Measurements from ENCODE around the gene TRPC1.

The TRPC1 gene

DNA sequence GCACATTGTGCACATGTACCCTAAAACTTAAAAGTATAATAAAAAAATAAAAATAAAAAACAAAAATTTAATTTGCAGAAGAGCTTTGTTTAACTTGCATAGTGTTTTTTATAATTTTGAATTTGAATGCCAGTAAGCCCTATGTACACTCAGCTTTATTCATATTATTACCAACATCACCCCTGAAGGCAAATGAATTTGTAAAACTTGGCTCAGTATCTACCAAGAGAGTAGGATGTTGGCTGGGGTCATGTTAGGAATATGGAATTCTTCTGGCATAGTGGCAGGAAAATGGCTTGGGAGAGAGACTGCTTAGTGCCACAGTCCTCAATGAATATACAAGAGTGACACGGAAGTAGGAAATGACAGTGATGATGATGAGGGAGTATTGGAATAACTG, 30.7 kb downstream of the TRPC1 start:
- DNase-seq: no peak

DNA sequence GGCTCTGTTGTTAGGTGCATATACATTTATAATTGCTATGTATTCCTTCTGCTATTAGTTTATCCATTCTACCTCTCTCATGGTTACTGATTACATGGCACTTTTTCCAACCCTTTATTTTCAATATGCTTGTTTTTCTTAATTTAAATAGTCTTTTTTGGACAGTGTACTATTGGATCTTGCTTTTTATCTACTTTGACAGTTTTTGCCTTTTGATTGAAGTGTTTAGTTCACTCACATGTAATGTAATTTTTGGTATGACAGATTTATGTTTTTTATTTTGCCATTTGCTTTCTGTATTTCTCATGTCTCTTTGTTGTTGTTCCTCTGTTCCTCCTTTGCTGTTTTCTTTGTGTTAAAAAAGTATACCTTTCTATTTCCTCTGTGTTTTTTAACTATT, 44.5 kb downstream of the TRPC1 start:
- no peak for DNase-seq

DNA sequence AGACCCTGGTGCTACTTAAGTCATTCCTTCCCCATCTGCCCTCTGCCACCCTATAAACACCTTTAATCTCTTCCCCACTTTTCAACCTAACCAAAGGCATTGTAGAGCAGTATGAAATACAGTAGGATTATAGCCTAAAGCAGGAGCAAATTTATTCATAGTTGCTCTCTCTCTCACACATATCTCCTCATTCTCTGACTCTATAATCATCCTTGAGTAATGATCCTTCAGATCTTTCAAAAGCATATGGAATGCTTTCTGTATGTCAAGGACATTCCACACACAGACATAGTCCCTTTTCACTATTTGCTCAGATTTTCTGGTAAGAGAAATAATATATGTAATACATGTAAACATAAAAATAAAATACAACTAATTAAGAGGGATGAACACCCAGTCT, 54.1 kb downstream of the TRPC1 start:
- DNase-seq: no peak

DNA sequence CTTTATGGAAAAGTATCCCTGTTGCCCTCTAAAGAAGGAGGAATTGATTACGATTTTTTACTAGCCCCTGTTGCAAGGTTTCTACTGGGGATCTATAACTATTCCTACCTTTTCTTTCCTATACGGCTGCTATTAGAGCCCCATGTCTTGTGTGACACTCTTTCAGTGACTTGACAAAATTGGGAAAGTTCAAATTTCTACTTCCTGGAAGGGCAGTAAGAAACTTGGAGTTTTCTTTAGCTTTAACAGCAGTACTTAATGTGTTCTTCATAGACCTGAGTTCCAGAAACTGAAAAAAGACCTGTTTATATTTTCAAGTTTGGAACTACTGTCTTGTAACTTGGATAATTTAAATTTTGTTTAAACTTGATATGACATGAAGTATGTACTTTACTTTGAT, 54.7 kb downstream of the TRPC1 start:
- no peak for DNase-seq

DNA sequence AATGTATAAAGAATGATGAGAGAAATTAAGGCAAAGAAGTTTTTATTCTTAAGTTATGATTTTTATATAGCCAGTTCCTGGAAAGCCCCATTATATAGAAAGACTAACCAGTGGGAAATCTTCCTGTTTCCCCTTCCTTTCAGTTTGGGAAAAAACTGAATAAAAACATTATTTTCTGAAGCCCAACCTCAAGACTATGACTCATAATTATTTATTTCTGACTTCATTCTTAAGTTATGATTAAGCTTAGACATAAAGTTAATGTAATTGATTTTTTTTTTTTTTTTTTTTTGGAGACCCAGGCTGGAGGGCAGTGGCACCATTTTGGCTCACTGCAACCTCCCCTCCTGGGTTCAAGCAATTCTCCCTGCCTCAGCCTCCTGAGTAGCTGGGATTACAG, 55.8 kb downstream of the TRPC1 start:
- no peak for DNase-seq

DNA sequence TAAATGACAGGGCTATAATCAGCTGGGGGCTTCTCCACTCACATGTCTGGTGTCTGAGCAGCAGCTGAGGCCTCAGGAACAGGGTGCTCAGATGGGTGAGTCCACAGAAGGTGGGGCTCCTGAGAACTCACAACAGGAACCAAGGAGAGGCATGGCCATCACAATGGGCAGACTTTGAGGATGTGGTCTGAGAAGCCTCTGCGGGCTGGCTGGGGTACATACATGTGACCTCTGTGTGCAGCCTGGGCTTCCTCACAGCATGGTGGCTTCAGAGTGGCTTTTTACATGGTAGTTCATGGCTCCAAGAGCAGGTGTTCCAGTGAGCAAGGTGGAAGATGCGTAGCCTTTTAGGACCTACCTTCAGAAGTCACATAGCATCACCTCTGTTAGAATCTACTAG, 58.8 kb downstream of the TRPC1 start:
- DNase-seq: no peak

DNA sequence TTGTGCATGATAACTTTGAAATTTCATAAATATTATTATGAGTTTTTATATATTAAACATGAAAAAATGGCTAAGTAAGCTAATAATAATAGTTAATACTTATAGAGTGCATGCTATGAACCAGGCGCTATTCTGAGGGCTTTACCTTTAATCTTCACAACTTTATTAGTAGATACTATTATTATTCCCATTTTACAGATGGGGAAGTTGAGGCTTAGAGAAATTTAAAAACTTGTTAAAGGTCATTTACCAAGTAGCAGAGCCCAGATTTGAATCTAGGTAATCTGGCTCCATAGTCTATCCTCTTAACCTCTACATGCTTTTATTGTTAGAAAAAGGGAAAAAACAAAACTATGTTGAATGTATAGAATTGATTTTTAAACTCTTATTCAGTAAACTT, 60.4 kb downstream of the TRPC1 start:
- DNase-seq: no peak

DNA sequence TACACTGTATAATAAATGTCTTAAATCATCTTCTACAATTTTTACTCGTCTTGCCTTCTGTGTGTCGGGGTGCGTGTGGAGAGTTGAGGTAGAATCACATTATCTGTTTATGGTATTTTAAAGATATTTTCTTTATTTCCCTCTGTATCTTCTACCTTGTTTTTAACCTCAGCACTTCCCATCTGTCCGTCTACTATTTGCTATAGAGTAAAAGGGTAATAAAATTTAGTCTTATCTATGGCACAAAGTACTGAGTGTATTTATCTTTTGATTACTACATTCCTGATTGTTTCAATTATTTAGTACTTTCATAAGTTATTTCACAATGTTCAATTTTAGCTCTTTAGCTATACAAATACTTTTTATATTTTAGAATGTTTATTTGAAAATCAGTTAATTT, 62.2 kb downstream of the TRPC1 start:
- no peak for DNase-seq

DNA sequence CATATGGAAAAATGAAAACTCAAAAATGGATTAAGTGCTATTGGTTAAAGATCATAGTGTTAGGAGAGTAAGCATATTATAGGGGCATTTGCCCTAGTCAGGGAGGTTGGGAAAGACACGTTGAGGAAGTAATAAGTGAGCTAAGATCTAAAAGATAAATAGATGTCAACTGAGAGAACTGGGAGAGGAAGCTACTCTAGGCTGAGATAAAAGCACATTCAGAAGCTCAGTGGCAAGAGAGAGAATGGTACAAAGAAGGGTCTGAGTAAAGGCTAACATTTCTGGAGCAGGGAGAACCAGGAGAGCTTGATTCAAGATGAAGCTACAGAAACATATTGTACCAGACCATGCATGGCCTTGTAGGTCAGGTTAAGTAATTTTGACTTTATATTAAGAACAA, 63.9 kb downstream of the TRPC1 start:
- DNase-seq: no peak

DNA sequence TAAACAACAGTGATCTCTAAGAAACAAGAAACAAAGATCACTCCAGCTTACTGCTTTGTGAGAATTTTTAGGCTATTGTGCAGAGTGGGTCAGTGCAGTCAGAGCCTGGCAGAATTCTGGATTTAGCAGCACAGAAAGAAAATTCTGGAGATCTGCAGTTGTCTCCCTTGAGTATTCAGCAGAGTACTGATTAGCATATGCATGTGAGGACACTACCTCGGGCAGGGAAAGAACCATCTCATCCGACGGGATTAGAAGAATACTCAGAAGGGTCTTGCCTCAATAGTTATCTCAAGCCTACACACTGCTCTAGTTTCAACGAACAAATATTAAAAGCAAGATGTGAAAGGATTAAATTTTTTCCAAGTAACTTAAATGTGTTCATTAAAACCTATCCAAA, 70.7 kb downstream of the TRPC1 start:
- no peak for DNase-seq

DNA sequence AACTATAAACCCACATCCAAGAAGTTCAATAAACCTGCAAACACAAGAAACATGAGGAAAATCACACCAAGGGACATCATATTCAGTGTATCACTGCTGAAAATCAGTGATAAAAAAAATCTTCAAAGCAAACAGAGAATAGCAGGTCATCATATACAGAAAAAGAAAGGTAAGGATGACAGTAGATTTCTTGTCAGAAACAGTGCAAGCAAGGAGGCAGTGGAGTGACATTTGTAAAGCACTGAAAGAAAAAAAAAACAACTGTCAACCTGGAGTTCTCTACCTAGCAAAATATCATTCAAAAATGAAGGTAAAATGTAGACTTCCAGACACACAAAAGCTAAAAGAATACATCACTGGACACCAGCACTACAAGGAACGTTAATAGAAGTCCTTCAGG, 71.5 kb downstream of the TRPC1 start:
- DNase-seq: no peak

DNA sequence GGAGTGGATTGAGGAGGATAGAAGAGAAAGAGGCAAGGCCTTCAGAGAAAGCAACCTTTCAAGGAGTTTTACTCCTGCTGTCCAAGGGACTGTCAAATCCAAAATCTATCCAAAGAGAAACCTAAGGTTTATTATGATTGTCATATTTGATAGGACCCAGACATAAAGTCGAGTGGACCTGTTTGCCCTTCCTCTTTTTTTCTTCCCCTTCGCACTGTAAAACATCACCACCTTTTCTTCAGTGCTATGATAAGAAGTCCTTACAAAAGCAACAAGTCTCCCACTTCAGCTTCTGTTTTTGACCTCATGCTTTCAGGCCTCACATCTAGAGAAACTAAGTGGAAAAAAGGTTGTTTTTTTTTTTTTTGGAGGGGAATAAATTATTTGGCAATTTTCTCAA, 73.0 kb downstream of the TRPC1 start:
- no peak for DNase-seq

DNA sequence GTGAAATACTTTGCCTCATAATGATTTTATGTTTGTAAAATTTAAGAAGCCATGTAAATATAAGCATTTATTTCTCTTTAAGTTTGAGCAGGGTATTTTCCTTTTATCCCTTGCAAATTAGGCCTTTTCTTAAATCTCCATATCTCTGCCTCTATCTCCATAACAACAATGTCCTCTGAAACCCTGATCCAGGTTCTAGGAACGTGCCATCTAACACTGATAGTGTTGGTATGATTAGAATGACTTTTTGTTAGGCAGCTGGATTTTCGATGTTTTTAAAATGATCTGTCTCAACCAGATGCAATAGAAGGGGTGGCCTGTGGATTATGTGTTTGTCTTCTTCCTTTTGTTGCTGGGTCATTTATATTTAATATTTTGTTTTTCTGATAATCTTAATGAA, 77.9 kb downstream of the TRPC1 start:
- DNase-seq: no peak

DNA sequence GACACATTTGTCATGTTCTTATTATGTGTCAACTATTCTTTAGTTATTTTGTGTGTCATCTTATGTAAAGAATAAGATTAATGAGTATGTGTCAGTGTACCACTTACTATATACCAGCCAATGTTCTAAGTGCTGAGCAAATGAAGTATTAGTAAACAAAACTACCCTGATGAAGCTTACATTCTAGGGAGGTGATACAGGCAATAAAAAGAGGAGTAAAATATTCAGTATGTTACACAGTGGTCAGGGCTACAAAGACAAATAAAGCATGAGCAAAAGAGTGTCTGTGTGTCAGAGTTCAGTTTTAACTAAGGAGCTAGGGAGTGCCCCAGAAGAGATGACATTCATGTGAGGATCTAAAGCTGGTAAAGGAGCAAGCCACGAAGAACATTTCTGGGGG, 79.1 kb downstream of the TRPC1 start:
- no peak for DNase-seq

DNA sequence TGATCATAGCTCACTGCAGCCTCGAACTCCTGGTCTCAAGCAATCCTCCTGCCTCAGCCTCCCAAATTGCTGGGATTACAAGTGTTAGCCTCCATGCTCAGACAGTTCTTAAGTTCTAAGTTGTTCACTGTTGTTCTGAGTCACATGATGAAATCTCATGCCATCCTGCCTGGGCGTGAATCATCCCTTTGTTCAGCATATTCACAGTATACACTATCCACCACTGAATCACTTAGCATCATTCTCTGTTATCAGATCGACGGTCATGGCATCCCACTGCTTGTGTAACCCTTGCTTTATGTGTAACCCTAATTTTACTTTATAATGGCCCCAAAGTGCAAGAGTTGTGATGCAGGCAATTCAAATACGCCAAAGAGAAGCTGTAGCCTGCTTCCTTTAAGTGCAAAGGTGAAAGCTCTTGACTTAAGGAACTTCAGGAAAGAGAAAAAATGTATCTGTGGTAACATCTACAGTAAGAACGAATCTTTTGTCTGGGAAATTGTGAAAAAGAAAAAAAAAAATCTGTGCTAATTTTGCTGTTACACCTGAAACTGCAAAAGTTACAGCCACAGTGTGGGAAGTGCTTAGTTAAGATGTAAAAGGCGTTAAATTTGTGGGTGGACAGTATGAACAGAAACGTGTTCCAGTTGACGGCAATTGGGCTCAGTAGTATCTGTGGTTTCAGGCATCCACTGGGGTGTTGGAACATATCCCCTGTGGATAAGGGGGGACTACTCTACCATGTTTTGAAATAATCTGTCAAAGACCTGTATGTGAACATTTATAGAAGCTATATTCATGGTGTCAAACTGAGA, 84.5 kb downstream of the TRPC1 start:
- DNase-seq: no peak

DNA sequence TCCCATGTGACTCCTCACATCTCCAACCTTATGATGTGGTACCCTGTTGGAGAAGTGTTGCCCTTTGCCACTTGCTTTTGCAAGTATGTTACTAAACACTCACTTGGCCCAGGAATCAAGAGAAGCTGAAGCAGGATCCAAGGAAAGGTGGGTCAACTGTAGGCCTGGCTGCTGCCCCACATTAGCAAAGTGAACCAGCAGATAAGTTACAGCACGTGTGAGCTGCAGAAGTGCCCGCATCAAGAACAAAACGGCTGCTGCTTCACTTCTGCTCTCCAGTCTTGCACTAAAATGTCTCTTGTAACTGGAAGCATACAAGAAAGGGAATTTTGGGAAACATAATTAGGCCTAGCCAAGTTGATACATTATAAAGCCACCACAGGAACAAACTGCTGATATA, 85.4 kb downstream of the TRPC1 start:
- no peak for DNase-seq

DNA sequence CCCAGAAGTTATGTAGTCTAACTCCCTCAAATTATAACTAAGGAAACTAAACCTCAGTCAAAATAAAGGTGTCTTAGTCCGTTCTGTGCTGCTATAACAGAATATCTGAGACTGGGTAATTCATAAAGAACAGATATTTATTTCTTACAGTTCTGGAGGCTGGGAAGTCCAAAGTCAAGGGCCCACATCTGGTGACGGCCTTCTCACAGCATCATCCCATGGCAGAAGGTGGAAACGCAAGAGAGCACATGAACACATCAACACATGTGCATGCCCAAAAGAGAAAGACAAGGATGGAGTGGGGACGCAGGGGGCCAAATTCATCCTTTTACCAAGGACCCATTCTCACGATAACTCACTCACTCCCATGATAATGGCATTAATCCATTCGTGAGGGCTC, 92.0 kb downstream of the TRPC1 start:
- DNase-seq: no peak

DNA sequence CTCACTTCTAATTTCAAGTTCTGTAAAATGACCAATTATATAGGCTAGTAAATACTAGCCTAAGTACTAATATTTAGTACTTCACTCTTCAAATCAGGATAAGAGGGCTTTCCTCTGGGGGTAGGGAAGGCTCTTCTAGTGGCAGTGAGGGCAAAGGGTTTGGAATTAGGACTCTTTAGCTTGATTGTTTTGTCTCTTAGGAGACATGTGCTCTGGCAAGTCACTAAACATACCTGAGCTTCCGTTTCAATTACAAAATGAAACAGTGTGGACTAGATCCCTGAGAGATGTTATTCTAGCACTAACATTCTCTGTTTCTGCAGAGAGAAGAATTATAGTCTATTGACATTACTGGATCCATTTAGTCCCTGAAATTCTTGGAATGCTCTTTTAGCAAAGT, 93.5 kb downstream of the TRPC1 start:
- no peak for DNase-seq

DNA sequence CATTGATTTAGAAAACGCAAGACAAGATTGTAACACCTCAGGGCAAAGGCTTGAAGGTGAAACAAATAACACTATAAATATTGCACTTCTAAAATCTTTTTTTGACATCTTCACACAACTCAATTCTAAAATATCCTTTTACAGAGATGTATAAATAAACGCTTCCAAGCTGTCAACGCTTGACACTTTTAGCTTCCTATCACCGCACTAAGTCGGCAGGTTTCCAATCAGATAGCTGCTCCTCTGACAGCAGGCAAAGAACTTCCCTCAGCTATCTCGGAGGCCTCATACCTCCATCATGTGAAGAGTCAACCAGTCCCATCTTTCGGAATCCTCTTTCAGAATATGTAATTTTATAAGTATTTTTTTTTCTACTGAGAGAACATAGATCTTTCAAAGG, 94.1 kb downstream of the TRPC1 start:
- no peak for DNase-seq

DNA sequence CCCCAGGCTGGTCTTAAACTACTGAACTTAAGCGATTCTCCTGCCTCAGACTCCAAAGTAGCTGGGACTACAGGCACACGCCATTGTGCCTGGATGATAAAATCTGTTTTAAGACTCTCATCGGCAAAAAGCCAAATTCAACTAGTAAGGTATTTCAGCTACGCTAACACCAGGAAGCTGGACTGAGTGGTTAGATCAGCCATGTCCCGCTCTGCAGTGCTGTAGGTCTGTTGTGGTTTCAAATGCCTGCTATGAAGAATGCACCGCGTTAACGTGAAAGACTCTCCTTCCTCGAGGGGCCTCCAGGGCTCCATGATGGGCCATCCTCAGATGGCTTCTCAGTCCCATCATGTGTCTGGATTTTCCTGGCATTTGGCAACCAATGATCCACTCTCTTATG, 94.8 kb downstream of the TRPC1 start:
- no peak for DNase-seq

DNA sequence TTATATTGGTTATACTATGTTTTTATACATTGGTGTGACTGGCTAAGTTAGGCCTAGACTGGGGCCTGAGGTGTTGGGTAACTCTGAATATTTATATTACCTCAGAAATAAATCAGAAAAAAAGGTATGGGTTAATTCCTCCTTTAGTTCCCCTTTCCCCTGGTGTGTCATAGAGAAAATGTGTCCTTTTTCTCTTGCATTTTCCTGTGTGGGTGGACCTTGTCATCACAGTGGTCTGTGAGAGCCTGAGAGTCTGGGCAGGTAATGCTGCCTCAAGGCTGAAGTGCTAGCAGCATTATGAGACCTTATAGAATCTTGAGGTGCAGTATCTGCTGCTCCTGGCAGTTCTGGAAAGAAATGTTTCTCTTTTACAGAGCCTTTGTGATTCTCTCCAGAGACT, 95.3 kb downstream of the TRPC1 start:
- DNase-seq: no peak

DNA sequence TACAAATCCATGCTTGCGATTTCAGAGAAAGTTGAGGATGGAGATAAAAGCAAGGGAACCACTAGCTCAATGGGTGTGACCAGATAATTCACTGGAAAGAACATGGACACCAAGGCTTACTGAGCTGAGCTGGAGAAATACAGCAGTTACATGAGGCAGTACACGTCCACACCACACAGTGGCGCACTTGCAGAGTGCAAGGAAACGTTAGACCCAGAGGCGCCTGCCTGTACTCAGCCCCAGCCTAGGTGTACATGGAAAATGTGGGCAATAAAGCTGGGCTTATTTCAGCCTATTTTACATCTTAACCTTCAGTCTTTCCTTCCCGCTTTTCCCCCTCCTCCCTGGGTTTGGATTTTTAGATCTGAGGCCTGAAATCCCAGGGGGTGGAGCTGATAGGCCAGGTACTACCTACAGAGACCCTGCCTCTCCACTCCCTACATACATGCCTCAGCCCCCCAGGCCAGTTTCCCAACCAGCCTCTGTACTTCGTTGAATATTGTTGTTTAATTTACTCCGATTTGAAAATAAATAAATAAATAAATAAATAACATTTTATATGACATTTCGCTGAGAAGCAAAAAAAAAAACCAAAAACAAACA, 105.0 kb downstream of the TRPC1 start:
- DNase-seq: peak in 5 of 6 experiments; percentile 4 to 21 (median 11)

DNA sequence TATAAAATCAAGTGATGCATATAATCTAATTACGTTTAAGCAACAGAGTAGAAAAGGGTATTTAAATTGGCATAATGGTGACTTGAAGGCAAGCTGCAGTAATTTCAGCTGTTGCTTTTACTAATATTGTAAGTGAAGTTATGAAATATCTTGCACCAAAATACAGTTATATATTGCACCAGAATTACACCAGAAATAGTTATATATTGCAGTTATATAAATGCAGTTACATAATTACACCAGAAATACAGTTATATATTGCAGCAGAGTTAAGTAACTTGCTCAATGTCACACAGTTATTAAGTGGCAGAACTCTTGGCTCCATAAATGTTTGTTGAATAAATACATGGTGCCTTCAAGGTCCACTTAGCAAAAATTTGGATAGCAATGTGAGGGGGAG, 113.7 kb downstream of the TRPC1 start:
- DNase-seq: no peak

DNA sequence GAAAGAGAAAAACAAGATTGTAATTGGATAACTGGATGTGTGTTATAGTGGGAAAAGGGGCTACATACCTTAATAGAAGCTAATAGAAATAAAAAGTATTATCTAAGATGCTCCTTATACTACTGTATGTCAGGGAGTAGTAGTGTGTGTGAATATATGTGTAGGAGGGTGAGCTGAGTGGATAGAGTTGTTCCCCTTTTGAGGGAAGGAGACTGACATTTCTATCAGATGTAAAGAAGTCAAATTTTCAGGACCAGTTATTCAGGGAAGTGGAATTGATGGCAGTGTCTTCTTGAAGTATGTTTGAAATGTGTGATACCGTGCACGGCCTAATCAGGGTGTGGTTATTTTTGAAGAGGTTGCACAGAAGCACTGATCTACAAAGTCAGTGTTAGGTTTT, 116.0 kb downstream of the TRPC1 start:
- DNase-seq: no peak

DNA sequence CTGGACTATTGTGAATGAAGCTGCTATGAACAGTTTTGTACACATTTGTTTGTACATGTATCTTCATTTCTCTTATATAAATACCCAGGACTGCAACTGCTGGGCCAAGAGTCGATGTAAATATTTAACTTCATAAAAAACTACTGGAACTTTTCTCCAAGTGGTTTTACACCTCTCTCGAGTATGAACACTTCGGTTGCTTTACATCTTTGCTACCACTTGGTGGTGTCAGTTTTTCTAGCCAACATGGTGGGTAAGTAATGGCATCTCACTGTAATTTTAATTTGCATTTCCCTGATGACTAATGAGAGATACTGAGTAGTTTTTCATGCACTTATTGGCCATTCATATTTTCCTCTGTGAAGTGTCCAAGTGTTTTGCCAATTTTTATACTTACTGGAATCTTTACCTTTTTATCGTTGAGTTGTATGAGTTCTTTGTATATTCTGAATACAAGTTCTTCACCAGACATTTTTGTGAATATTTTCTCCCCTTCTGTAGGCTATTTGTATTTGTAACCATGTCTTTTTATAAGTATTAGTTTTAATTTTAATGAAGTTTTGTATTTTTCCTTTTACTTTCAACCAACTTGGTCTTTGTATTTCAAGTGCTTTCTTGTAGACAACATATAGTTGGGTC, 120.6 kb downstream of the TRPC1 start:
- DNase-seq: no peak
